Left kidney (tissue), 8 donors: Measurements from ENCODE around the gene EPB41L4A. TPM values are rescaled to one million over a fixed set of nuclear protein-coding genes. Genes with fewer than 3 reads are reported as not detected.
"Not testable (repeated sequence)": the region's sequence is repeated elsewhere in the genome, so short reads cannot be mapped to it uniquely, and the experiment has no call there.

Source experiments
- DNase-seq: peaks from one replicate; pipeline ENCODE4 v3.0.0-alpha.2; 2013
- long read RNA-seq, 8 donors: transcript quantifications; one replicate each; lab custom pipeline, GENCODE V29; 2026
- polyA plus RNA-seq: library from polyadenylated mRNA; unstranded; fragments of 120-200 nt; gene quantifications from one replicate; pipeline ENCODE4 v1.2.1, GENCODE V29; 2013; ENCODE audit not compliant: insufficient read length

EPB41L4A gene
- 30.8 TPM for polyA plus RNA-seq
- long read RNA-seq, donor 1, full-length matches to known transcripts = 1 of 1 reads
- long read RNA-seq, donor 1, partial matches to known transcripts = 0 of 1 reads
- long read RNA-seq, donor 1, other reads (novel, unspliced or antisense) = 0 of 1 reads
- long read RNA-seq, donor 2 = 0 reads
- long read RNA-seq, donor 3, partial matches to known transcripts = 36 of 36 reads
- long read RNA-seq, donor 3, other reads (novel, unspliced or antisense) = 0 of 36 reads
- long read RNA-seq, donor 4 = 0 reads
- long read RNA-seq, donor 5, full-length matches to known transcripts = 1 of 1 reads
- long read RNA-seq, donor 5, partial matches to known transcripts = 0 of 1 reads
- long read RNA-seq, donor 5, other reads (novel, unspliced or antisense) = 0 of 1 reads
- long read RNA-seq, donor 6, partial matches to known transcripts = 413 of 420 reads
- long read RNA-seq, donor 6, other reads (novel, unspliced or antisense) = 7 of 420 reads
- long read RNA-seq, donor 7 = 0 reads
- long read RNA-seq, donor 8 = 0 reads

GRCh38 chr5:112419164-112419985 is at the start of gene EPB41L4A:
TSS of gene EPB41L4A (minus strand) at chr5:112419277. CDS start at chr5:112419039, 238 bp downstream.
- DNase-seq = peak; percentile 55

GRCh38 chr5:112467485-112467884 is 48.4 kb upstream of the EPB41L4A start:
- no peak for DNase-seq

GRCh38 chr5:112466261-112466660 is 47.2 kb upstream of the EPB41L4A start:
- DNase-seq = not testable (repeated sequence)

- not testable (repeated sequence) for DNase-seq
Measured at GRCh38 chr5:112447187-112447760, 28.2 kb upstream of the EPB41L4A start.

- no peak for DNase-seq
Measured at GRCh38 chr5:112445626-112446350, 26.7 kb upstream of the EPB41L4A start.

- not testable (repeated sequence) for DNase-seq
Measured at GRCh38 chr5:112443932-112444331, 24.9 kb upstream of the EPB41L4A start.

- DNase-seq = no peak
Measured at GRCh38 chr5:112440031-112440430, 21.0 kb upstream of the EPB41L4A start.

GRCh38 chr5:112436144-112436543 is 17.1 kb upstream of the EPB41L4A start:
- DNase-seq = no peak

- DNase-seq = no peak
Measured at GRCh38 chr5:112434641-112435040, 15.6 kb upstream of the EPB41L4A start.

- not testable (repeated sequence) for DNase-seq
Measured at GRCh38 chr5:112426202-112426601, 7.1 kb upstream of the EPB41L4A start.

- peak; percentile 89 for DNase-seq
Measured at GRCh38 chr5:112419986-112420864, 1.1 kb upstream of the EPB41L4A start.

- no peak for DNase-seq
Measured at GRCh38 chr5:112418659-112419163, 366 bp downstream of the EPB41L4A start.

GRCh38 chr5:112417931-112418658 is 982 bp downstream of the EPB41L4A start:
- DNase-seq = peak; percentile 46

GRCh38 chr5:112415552-112415951 is 3.5 kb downstream of the EPB41L4A start:
- DNase-seq = no peak

- DNase-seq = no peak
Measured at GRCh38 chr5:112413611-112414010, 5.5 kb downstream of the EPB41L4A start.

GRCh38 chr5:112412346-112412745 is 6.7 kb downstream of the EPB41L4A start:
- DNase-seq = no peak

- no peak for DNase-seq
Measured at GRCh38 chr5:112411903-112412302, 7.2 kb downstream of the EPB41L4A start.

GRCh38 chr5:112407666-112408065 is 11.4 kb downstream of the EPB41L4A start:
- no peak for DNase-seq

GRCh38 chr5:112407240-112407639 is 11.8 kb downstream of the EPB41L4A start:
- DNase-seq = no peak

- DNase-seq = no peak
Measured at GRCh38 chr5:112403069-112403468, 16.0 kb downstream of the EPB41L4A start.
